ENCODE measurements around the gene ZNF324B.
A peak's percentile ranks its signal among the peaks of the same experiment; 100 is the strongest.

ZNF324B gene

DNA sequence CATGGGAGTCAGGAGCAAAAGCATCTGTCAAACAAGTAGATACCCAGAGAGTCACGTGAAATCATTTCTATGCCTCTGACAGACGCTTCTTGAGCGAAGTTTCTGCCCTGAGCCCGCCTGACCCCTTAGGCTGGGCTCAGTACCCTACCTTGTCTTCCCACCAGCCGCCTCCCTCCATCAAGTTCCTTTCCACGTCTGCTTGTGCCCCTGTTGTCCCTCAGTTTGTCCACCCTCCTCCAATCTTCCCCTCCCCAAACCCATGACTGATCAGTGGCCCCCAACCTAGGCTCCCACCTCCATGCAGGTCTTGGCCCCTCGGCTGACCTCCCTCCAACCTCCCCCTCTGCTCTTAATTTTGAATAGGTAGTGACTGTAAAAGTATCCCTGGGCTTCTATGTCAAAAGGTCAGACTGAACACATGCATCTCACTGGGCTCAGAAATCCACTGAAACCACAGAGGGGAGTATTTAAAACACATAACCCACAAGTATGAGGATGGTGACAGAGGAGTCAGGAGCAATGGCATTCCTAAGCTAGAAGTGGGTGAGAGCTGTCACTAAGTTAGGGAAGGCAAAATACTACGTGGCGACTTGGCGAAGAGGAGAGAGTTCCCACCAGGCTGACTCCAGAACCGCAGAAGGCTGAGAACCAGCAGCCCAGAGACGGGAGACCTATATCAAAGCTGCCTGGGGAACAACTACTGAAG lies 23.0 kb downstream of the ZNF324B start:
- H3K9me3 ChIP-seq (ENCODE audit: control insufficient read depth, insufficient read depth, low read length) = no peaks in the 10 kb centered on the region
- H3K27me3 ChIP-seq (ENCODE audit: control insufficient read depth, insufficient read depth, low read length) = no peaks in the 10 kb centered on the region
- H3K36me3 ChIP-seq (ENCODE audit: control insufficient read depth, insufficient read depth, low read length) = peaks cover 22% of the 10 kb centered on the region; the same call in 1 of the 2 replicates
- no peak overlapping the region for H3K9ac ChIP-seq (ENCODE audit: low read depth, low read length)
- no peak overlapping the region for H3K27ac ChIP-seq (ENCODE audit: low read depth, low read length)
- H3K4me1 ChIP-seq (ENCODE audit: control insufficient read depth, insufficient read depth, low read length) = peaks cover 4% of the 10 kb centered on the region; the same call in 1 of the 2 replicates
- no peak overlapping the region for H3K4me3 ChIP-seq (ENCODE audit: low read depth, low read length)

DNA sequence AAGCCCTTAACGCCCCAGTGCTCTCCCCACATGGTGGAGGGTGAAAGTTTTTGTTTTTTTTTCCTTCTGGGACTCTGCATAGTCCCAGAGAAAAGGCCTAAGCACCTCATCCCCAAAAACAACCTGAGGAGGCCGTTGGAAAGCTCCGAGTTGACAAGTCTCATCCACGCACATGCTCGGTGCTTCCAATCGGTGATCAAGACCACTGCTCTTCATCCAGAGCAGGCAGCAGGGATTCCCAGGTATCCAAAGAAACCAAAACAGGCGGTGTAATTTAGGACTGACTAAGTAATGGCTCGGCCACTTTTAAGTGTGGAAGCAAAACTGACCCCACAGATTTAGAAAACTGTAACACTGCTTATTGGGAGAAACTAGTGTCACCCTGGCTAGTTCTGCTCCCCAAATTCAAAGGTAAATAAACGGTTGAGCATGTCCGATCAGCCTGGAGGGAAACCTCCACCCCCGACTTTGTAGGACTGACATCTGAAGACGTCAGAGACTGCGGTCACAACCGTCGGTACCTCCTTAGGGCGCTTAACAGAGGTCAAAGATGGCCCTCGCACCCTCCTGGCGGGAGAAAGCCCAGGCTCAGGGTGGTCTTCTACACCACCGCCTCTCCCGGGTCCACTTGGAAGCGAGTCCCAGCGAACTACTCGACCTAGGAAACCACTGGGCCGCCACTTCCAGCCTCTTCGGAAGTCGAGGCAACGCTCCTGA lies 23.7 kb downstream of the ZNF324B start:
- peaks cover 19% of the 10 kb centered on the region; the same call in 1 of the 2 replicates for H3K36me3 ChIP-seq (ENCODE audit: control insufficient read depth, insufficient read depth, low read length)
- H3K9me3 ChIP-seq (ENCODE audit: control insufficient read depth, insufficient read depth, low read length) = no peaks in the 10 kb centered on the region
- H3K4me3 ChIP-seq (ENCODE audit: low read depth, low read length) = peak overlapping the region; percentile 86
- H3K27me3 ChIP-seq (ENCODE audit: control insufficient read depth, insufficient read depth, low read length) = no peaks in the 10 kb centered on the region
- peaks cover 4% of the 10 kb centered on the region; the same call in 1 of the 2 replicates for H3K4me1 ChIP-seq (ENCODE audit: control insufficient read depth, insufficient read depth, low read length)
- peak overlapping the region; percentile 95 for H3K27ac ChIP-seq (ENCODE audit: low read depth, low read length)
- no peak overlapping the region for H3K9ac ChIP-seq (ENCODE audit: low read depth, low read length)

DNA sequence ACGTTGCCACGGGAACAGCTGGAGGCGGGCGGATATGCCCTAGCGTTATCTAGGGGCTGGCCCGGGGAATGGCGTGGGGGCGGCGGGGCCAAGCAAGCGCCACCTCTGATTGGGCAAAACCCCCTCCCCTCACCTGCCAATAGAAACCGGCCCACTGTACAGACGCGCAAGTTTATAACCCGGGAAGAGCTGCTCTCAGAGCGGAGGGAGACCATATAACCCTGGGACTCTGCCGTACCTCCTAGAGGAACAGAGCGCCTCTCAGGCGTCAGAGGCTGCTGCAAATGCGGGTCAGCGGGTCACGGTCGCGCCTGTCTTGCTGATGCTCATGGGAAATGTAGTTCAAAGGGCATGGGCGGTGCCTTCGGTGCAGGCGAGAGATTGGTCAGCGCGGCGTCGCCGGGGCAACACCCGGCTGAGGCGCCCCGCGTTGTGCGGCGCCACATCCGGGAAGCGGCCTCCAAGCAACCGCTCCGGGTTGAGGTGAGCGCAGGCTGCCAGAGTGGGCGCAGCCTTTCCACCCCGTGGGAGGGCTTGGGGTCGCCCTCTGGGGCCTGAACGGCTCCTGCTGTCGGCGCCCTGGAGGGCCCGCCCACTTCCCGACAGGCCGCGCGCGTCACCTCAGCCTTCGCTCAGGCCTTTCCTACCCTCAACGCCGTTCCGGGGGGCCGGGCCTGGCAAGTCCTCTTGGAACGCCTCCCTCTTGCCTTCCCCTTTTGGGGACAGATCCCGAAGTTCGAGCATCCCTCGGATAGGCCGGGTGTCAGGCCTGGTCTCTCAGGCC lies 24.5 kb downstream of the ZNF324B start, which contains the start of gene ZNF446:
Gene ZNF446 (plus strand): TSS at position 639 of the 784 bp plus-strand sequence. CDS start 867 bp downstream, outside the sequence.
- Histone ChIP-seq H3K36me3 (ENCODE audit: control insufficient read depth, insufficient read depth, low read length) (peaks cover 19% of the 10 kb centered on the region; the same call in 1 of the 2 replicates), H3K27me3 (ENCODE audit: control insufficient read depth, insufficient read depth, low read length) (no peaks in the 10 kb centered on the region), H3K4me3 (ENCODE audit: low read depth, low read length) (peak within 1 kb of the TSS; percentile 86), H3K9ac (ENCODE audit: low read depth, low read length) (peak within 1 kb of the TSS; percentile 70), H3K9me3 (ENCODE audit: control insufficient read depth, insufficient read depth, low read length) (no peaks in the 10 kb centered on the region), H3K4me1 (ENCODE audit: control insufficient read depth, insufficient read depth, low read length) (peaks cover 4% of the 10 kb centered on the region; the same call in 1 of the 2 replicates), H3K27ac (ENCODE audit: low read depth, low read length) (peak within 1 kb of the TSS; percentile 95)

GRCh38 chr19:58476498-58477015 lies 25.1 kb downstream of the ZNF324B start:
- Histone ChIP-seq H3K4me1 (ENCODE audit: control insufficient read depth, insufficient read depth, low read length) (peaks cover 4% of the 10 kb centered on the region; the same call in 1 of the 2 replicates), H3K36me3 (ENCODE audit: control insufficient read depth, insufficient read depth, low read length) (peaks cover 18% of the 10 kb centered on the region; the same call in 1 of the 2 replicates)

DNA sequence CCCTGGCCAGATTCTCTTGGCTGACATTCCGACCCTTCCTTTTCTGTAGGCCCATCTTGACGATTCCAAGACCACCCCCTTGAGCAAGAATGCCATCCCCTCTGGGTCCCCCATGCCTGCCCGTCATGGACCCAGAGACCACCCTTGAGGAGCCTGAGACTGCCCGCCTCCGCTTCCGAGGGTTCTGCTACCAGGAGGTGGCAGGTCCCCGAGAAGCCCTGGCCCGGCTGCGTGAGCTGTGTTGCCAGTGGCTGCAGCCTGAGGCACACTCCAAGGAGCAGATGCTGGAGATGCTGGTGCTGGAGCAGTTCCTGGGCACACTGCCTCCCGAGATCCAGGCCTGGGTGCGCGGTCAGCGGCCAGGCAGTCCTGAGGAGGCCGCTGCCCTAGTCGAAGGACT lies 25.7 kb downstream of the ZNF324B start:
- H3K36me3 ChIP-seq (ENCODE audit: control insufficient read depth, insufficient read depth, low read length) = peaks cover 12% of the 10 kb centered on the region; the same call in 1 of the 2 replicates

More at GRCh38 chr19:58476498-58477015, 25.1 kb downstream of the ZNF324B start:
- no peaks in the 10 kb centered on the region for H3K27me3 ChIP-seq (ENCODE audit: control insufficient read depth, insufficient read depth, low read length)
- H3K9ac ChIP-seq (ENCODE audit: low read depth, low read length) = peak overlapping the region; percentile 70
- peak overlapping the region; percentile 86 for H3K4me3 ChIP-seq (ENCODE audit: low read depth, low read length)
- peak overlapping the region; percentile 95 for H3K27ac ChIP-seq (ENCODE audit: low read depth, low read length)
- no peaks in the 10 kb centered on the region for H3K9me3 ChIP-seq (ENCODE audit: control insufficient read depth, insufficient read depth, low read length)

DNA sequence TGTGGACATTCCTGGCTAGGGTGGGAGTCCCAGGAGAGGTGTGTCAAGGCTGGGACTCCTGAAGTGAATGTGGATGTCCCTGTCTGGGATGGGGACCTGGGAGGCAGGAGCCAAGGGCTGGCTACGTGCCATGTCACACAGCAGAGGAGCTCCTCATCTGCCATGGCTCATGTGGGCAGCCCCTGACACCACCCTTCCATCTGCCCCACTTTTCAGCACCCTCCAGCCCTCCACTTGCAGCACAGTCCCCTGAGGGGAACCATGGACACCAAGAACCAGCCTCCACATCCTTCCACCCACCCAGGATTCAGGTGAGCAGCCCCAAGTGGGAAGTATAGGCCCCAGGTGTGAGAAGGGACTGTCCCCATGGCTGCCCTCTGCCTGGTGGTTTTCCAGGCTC lies 26.4 kb downstream of the ZNF324B start:
- peaks cover 4% of the 10 kb centered on the region; the same call in 1 of the 2 replicates for H3K4me1 ChIP-seq (ENCODE audit: control insufficient read depth, insufficient read depth, low read length)
- no peak overlapping the region for H3K27ac ChIP-seq (ENCODE audit: low read depth, low read length)

More for the DNA sequence above, 25.7 kb downstream of the ZNF324B start:
- peaks cover 4% of the 10 kb centered on the region; the same call in 1 of the 2 replicates for H3K4me1 ChIP-seq (ENCODE audit: control insufficient read depth, insufficient read depth, low read length)
- no peak overlapping the region for H3K9ac ChIP-seq (ENCODE audit: low read depth, low read length)
- H3K27me3 ChIP-seq (ENCODE audit: control insufficient read depth, insufficient read depth, low read length) = no peaks in the 10 kb centered on the region
- no peak overlapping the region; the same call in 1 of the 2 replicates for H3K4me3 ChIP-seq (ENCODE audit: low read depth, low read length)
- H3K9me3 ChIP-seq (ENCODE audit: control insufficient read depth, insufficient read depth, low read length) = no peaks in the 10 kb centered on the region
- H3K27ac ChIP-seq (ENCODE audit: low read depth, low read length) = no peak overlapping the region

DNA sequence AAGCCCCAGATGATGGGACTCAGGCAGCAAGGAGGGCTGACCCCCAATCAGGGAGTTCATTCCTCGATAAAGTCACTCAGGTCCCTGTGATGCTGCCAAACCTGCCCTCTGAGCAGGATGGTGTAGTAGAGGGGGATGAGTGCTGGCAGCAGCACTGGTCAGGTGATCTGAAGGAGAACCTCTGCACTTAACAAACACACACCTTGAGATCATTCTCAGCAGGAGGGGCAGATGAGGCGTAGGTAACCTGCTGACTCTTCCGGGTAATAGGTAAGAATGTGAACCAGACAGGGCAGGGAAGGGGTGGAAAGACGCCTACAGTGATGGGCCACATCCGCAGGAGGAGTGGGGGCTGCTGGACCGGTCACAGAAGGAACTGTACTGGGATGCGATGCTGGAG lies 27.9 kb downstream of the ZNF324B start:
- H3K4me1 ChIP-seq (ENCODE audit: control insufficient read depth, insufficient read depth, low read length) = peaks cover 4% of the 10 kb centered on the region; the same call in 1 of the 2 replicates
- no peak overlapping the region for H3K9ac ChIP-seq (ENCODE audit: low read depth, low read length)
- H3K36me3 ChIP-seq (ENCODE audit: control insufficient read depth, insufficient read depth, low read length) = no peaks in the 10 kb centered on the region
- H3K27me3 ChIP-seq (ENCODE audit: control insufficient read depth, insufficient read depth, low read length) = no peaks in the 10 kb centered on the region
- no peak overlapping the region for H3K4me3 ChIP-seq (ENCODE audit: low read depth, low read length)
- no peak overlapping the region for H3K27ac ChIP-seq (ENCODE audit: low read depth, low read length)
- H3K9me3 ChIP-seq (ENCODE audit: control insufficient read depth, insufficient read depth, low read length) = no peaks in the 10 kb centered on the region

More for the DNA sequence above, 26.4 kb downstream of the ZNF324B start:
- no peak overlapping the region for H3K9ac ChIP-seq (ENCODE audit: low read depth, low read length)
- peaks cover 4% of the 10 kb centered on the region; the same call in 1 of the 2 replicates for H3K36me3 ChIP-seq (ENCODE audit: control insufficient read depth, insufficient read depth, low read length)
- H3K4me3 ChIP-seq (ENCODE audit: low read depth, low read length) = no peak overlapping the region
- H3K27me3 ChIP-seq (ENCODE audit: control insufficient read depth, insufficient read depth, low read length) = no peaks in the 10 kb centered on the region
- no peaks in the 10 kb centered on the region for H3K9me3 ChIP-seq (ENCODE audit: control insufficient read depth, insufficient read depth, low read length)

DNA sequence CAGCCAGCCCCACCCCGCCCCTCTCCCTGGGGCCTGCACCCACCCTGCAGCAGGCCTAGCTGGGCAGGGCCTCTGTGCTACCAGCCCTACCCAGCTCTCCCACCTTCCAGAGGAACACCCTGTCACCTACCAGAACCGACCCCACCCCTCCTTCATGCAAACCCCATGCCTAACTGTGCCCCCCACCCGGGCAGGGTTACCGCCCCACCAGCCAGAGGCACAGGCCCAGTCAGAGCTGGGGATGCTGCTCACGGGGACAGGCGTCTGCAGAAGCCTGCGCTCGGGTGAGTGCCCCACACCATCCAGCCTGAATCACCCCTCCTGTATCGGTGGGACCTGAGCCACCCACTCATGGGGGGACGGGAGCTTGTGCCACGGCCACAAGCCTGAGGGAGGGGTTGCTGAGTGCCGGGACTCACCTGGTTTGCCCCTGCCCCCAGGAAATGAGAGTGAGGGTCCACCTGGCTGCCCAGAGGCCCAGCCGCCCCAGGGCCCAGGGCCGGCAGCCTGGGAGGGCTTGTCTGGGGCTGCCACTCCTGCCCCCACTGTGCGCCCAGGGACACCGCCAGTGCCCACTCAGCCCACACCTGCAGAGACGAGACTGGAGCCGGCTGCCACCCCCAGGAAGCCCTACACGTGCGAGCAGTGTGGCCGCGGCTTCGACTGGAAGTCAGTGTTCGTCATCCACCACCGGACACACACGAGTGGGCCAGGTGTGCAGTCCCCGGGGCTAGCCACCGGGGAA lies 28.5 kb downstream of the ZNF324B start:
- H3K27ac ChIP-seq (ENCODE audit: low read depth, low read length) = no peak overlapping the region
- no peak overlapping the region for H3K9ac ChIP-seq (ENCODE audit: low read depth, low read length)
- H3K4me3 ChIP-seq (ENCODE audit: low read depth, low read length) = no peak overlapping the region
- no peaks in the 10 kb centered on the region for H3K27me3 ChIP-seq (ENCODE audit: control insufficient read depth, insufficient read depth, low read length)
- no peaks in the 10 kb centered on the region for H3K9me3 ChIP-seq (ENCODE audit: control insufficient read depth, insufficient read depth, low read length)
- H3K36me3 ChIP-seq (ENCODE audit: control insufficient read depth, insufficient read depth, low read length) = no peaks in the 10 kb centered on the region
- peaks cover 4% of the 10 kb centered on the region; the same call in 1 of the 2 replicates for H3K4me1 ChIP-seq (ENCODE audit: control insufficient read depth, insufficient read depth, low read length)

DNA sequence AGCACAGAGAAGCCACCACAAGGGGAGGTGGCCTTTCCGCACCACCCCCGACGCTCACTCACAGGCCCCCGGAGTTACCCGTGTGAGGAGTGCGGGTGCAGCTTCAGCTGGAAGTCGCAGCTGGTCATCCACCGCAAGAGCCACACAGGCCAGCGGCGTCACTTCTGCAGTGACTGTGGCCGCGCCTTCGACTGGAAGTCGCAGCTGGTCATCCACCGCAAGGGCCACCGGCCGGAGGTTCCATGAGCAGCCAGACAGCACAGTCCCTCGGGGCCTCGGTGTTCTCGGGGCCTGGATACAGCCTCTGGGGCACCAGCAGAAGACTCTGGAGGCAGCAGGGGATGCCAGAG lies 29.0 kb downstream of the ZNF324B start:
- Histone ChIP-seq H3K4me1 (ENCODE audit: control insufficient read depth, insufficient read depth, low read length) (peaks cover 4% of the 10 kb centered on the region; the same call in 1 of the 2 replicates), H3K9ac (ENCODE audit: low read depth, low read length) (no peak overlapping the region), H3K9me3 (ENCODE audit: control insufficient read depth, insufficient read depth, low read length) (no peaks in the 10 kb centered on the region), H3K4me3 (ENCODE audit: low read depth, low read length) (no peak overlapping the region), H3K27ac (ENCODE audit: low read depth, low read length) (no peak overlapping the region), H3K36me3 (ENCODE audit: control insufficient read depth, insufficient read depth, low read length) (no peaks in the 10 kb centered on the region), H3K27me3 (ENCODE audit: control insufficient read depth, insufficient read depth, low read length) (no peaks in the 10 kb centered on the region)

GRCh38 chr19:58480831-58481230 lies 29.4 kb downstream of the ZNF324B start:
- Histone ChIP-seq H3K27ac (ENCODE audit: low read depth, low read length) (no peak overlapping the region), H3K36me3 (ENCODE audit: control insufficient read depth, insufficient read depth, low read length) (no peaks in the 10 kb centered on the region), H3K4me1 (ENCODE audit: control insufficient read depth, insufficient read depth, low read length) (peaks cover 4% of the 10 kb centered on the region; the same call in 1 of the 2 replicates), H3K9ac (ENCODE audit: low read depth, low read length) (no peak overlapping the region), H3K4me3 (ENCODE audit: low read depth, low read length) (no peak overlapping the region), H3K27me3 (ENCODE audit: control insufficient read depth, insufficient read depth, low read length) (no peaks in the 10 kb centered on the region), H3K9me3 (ENCODE audit: control insufficient read depth, insufficient read depth, low read length) (no peaks in the 10 kb centered on the region)

Measured in HUES48 (cell line).